GM12801 (cell line): Measurements from ENCODE around the gene THPO.

ENCODE experiments used
- TF ChIP-seq, protein P1 (sequence below): IDR thresholded peaks from one replicate; pipeline ENCODE4 v1.5.1; 2011; ENCODE audit warnings: control low read depth; ENCODE audit not compliant: insufficient read length; ENCODE audit errors: extremely low read depth

THPO gene

DNA sequence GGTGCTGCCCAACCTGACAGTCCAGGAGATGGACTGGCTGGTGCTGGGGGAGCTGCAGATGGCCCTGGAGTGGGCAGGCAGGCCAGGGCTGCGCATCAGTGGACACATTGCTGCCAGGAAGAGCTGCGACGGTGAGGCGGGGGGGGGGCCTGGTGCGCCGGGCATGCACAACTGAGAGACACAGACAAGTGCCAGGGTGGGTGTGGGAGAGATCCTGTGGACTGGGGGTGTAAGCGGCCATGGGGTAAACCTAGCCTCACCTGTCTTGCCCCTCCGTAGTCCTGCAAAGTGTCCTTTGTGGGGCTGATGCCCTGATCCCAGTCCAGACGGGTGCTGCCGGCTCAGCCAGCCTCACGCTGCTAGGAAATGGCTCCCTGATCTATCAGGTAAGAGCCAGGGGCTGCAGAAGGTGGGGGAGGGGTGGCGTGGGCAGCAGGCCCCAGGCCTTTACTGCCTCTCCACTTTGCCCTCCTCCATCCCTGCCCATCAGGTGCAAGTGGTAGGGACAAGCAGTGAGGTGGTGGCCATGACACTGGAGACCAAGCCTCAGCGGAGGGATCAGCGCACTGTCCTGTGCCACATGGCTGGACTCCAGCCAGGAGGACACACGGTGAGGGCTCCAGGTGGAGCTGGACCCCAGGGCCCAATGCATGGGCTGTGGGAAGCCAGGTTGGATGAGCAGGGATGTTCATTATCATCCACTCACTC, 5.2 kb upstream of the THPO start:
- TF ChIP-seq, protein P1, sequence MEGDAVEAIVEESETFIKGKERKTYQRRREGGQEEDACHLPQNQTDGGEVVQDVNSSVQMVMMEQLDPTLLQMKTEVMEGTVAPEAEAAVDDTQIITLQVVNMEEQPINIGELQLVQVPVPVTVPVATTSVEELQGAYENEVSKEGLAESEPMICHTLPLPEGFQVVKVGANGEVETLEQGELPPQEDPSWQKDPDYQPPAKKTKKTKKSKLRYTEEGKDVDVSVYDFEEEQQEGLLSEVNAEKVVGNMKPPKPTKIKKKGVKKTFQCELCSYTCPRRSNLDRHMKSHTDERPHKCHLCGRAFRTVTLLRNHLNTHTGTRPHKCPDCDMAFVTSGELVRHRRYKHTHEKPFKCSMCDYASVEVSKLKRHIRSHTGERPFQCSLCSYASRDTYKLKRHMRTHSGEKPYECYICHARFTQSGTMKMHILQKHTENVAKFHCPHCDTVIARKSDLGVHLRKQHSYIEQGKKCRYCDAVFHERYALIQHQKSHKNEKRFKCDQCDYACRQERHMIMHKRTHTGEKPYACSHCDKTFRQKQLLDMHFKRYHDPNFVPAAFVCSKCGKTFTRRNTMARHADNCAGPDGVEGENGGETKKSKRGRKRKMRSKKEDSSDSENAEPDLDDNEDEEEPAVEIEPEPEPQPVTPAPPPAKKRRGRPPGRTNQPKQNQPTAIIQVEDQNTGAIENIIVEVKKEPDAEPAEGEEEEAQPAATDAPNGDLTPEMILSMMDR = no peak

DNA sequence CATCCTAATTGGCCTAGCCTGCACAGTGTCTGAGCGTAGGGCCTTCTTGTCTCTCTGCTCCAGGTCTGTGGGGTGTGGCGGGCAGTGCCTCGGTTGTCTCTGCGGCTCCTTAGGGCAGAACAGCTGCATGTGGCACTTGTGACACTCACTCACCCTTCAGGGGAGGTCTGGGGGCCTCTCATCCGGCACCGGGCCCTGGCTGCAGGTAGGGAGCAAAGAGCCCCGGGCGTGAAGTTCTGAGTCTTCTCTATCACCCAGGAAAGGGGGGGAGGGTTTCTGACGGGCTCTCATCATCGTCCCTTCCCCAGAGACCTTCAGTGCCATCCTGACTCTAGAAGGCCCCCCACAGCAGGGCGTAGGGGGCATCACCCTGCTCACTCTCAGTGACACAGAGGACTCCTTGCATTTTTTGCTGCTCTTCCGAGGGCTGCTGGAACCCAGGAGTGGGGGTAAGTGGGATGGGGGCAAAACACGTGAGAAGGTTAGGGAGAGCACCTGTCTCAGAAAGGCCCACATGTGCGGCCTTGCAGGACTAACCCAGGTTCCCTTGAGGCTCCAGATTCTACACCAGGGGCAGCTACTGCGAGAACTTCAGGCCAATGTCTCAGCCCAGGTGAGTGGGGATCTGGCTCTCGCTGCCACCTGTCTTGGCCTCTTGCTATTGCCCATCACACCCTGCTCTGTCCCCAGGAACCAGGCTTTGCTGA, 4.5 kb upstream of the THPO start:
- TF ChIP-seq, protein P1 = no peak

- TF ChIP-seq, protein P1 = no peak
These were observed 3.5 kb upstream of the THPO start for GRCh38 chr3:184381261-184382224.

DNA sequence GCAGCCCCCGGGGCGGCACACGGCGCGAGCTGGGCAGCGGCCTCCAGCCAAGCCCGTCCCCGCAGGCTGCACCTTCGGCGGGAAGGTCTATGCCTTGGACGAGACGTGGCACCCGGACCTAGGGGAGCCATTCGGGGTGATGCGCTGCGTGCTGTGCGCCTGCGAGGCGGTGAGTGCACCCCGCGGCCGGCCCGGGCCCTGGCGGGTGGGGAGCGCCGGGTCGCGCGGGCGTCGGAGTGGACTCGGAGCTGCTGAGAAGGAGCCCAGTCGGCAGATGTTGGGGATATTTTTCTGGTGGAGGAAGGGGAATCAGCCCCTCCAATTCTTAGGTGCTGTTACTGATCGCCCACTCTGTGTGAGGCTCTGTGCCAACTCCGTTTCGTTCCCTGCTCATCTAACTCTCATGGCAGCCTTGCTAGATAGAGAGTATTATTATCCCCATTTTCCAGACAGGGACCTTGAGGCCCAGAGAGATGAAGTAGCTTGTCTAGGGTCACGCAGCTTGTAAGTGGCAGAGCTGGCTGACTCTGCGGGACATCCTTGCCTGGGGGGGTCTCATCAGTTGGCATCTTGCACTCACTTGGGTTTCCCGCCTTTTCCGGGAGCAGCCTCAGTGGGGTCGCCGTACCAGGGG, 2.7 kb upstream of the THPO start:
- TF ChIP-seq, protein P1 = no peak

DNA sequence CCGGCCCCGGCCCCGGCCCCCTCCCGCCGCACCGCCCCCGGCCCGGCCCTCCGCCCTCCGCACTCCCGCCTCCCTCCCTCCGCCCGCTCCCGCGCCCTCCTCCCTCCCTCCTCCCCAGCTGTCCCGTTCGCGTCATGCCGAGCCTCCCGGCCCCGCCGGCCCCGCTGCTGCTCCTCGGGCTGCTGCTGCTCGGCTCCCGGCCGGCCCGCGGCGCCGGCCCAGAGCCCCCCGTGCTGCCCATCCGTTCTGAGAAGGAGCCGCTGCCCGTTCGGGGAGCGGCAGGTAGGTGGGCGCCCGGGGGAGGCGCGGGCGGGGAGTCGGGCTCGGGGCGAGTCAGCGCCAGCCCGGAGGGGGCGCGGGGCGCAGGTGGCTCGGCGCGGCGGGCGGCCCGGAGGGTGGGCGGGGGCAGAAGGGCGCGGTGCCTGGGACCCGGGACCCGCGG, 2.2 kb upstream of the THPO start:
- TF ChIP-seq, protein P1 = no peak

- TF ChIP-seq, protein P1 = no peak
These were observed 1.6 kb upstream of the THPO start, which contains the start of gene CHRD for GRCh38 chr3:184379358-184380184. CHRD (plus strand) TSS chr3:184380054; CDS start chr3:184380319, 265 bp downstream.
